ENCODE measurements around the gene C1GALT1.

DNA sequence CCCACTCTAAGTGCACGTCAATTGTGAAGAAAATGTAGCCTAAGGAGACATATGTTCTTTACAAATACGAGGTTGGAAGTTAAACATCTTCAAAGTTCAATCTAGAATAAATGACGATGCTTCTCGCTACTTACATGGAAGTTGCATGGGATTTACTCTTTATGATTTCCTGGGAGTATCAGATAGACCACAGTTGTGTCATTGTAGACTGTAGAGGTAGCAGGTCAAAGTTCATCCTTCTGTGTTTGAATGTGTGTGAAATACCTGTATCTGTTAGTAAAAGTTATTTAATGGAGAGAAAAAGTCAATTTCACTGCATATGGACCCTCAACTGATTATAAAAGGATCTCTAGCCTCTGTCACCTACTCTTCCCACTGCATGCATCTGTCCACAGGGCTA, 112.6 kb downstream of the C1GALT1 start:
- TF ChIP-seq, protein P1, sequence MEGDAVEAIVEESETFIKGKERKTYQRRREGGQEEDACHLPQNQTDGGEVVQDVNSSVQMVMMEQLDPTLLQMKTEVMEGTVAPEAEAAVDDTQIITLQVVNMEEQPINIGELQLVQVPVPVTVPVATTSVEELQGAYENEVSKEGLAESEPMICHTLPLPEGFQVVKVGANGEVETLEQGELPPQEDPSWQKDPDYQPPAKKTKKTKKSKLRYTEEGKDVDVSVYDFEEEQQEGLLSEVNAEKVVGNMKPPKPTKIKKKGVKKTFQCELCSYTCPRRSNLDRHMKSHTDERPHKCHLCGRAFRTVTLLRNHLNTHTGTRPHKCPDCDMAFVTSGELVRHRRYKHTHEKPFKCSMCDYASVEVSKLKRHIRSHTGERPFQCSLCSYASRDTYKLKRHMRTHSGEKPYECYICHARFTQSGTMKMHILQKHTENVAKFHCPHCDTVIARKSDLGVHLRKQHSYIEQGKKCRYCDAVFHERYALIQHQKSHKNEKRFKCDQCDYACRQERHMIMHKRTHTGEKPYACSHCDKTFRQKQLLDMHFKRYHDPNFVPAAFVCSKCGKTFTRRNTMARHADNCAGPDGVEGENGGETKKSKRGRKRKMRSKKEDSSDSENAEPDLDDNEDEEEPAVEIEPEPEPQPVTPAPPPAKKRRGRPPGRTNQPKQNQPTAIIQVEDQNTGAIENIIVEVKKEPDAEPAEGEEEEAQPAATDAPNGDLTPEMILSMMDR (IDR thresholded peaks at IDR 0.05; ENCODE audit: extremely low read depth in 1 of 2, insufficient read depth in 1 of 2, low read depth in 1 of 2, low read length in 2 of 2) = no peak
- TF ChIP-seq MYC (IDR thresholded peaks at IDR 0.05; ENCODE audit: low read depth, low read length) (no peak), GATA2 (IDR thresholded peaks at IDR 0.05; ENCODE audit: insufficient read depth, insufficient read length, low read depth, low read length) (no peak)

Measured in endothelial cell of umbilical vein (primary cell).